ENCODE data around the gene NUDT22. TPM values are rescaled to one million over a fixed set of nuclear protein-coding genes. Genes with fewer than 3 reads are reported as not detected.

NUDT22 gene, protein sequence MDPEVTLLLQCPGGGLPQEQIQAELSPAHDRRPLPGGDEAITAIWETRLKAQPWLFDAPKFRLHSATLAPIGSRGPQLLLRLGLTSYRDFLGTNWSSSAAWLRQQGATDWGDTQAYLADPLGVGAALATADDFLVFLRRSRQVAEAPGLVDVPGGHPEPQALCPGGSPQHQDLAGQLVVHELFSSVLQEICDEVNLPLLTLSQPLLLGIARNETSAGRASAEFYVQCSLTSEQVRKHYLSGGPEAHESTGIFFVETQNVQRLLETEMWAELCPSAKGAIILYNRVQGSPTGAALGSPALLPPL
- 35.7 and 40.8 TPM in 2 replicates for total RNA-seq
- long read RNA-seq, partial matches to known transcripts: 2 of 6 reads
- long read RNA-seq, other reads (novel, unspliced or antisense): 0 of 6 reads

DNA sequence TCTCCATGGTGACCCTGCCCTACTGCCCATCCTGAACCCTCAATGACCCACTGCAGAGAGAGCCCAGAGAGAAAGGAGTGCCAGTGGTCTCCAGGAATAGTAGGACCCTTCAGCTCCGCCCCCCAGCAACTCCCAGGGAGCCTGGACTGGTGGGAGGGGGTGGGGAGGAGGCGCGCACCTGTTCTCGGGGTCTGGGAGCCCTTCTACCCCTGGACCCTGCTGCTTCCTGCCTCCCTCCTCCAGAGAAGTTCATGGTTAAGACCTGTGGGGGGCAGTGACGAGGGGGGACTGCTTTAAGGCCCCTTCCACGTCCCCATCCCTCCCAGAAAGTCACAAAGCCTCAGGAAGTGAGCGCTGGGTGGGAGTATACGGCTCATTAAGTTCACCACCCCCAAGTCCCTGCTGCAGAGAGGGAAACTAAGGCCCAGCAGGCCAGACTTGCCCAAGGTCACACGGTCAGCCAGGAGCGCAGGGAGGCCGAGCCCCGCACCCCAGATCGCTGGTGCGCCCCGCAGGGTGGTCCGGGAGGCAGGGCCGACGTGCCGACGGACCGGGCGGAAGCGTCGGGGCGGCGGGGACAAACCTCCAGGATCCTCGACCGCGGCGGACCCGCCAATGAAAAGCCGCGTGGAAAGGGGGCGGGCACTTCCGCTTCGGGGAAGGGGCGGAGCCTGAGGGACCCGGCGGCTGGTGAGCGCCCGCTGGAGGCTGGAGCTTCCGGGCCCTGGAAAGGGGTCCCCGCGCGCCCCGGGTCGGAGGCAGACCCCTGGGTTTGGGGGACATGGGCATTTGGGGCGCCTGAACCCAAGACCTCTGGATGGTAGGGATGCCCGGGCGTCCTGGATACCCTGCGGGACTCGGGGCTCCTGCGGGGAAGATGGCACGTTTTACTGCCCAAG, at the start of gene NUDT22, which contains the start of gene TRPT1:
TSS of gene NUDT22 (plus strand) at position 667 of the 899 bp plus-strand sequence. CDS start 379 bp downstream, outside the sequence.
TSS of gene TRPT1 (minus strand) at position 579 of the 899 bp plus-strand sequence. CDS start at position 253, 326 bp downstream.
- TF ChIP-seq, protein P1, sequence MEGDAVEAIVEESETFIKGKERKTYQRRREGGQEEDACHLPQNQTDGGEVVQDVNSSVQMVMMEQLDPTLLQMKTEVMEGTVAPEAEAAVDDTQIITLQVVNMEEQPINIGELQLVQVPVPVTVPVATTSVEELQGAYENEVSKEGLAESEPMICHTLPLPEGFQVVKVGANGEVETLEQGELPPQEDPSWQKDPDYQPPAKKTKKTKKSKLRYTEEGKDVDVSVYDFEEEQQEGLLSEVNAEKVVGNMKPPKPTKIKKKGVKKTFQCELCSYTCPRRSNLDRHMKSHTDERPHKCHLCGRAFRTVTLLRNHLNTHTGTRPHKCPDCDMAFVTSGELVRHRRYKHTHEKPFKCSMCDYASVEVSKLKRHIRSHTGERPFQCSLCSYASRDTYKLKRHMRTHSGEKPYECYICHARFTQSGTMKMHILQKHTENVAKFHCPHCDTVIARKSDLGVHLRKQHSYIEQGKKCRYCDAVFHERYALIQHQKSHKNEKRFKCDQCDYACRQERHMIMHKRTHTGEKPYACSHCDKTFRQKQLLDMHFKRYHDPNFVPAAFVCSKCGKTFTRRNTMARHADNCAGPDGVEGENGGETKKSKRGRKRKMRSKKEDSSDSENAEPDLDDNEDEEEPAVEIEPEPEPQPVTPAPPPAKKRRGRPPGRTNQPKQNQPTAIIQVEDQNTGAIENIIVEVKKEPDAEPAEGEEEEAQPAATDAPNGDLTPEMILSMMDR (conservative IDR thresholded peaks at IDR 0.05): peak; percentile 47
- Mint-ChIP-seq H3K4me1 (peaks cover 30% of the 10 kb centered on the region), H3K4me3 (peak within 1 kb of the TSS; percentile 91), H3K9me3 (no peaks in the 10 kb centered on the region), H3K27ac (ENCODE audit: unreplicated experiment) (peak within 1 kb of the TSS; percentile 50), H3K36me3 (ENCODE audit: low read depth) (no peaks in the 10 kb centered on the region), H3K27me3 (ENCODE audit: low read depth) (no peaks in the 10 kb centered on the region)
- peak; percentile 91 for DNase-seq (ENCODE audit: low read depth, low spot score)

DNA sequence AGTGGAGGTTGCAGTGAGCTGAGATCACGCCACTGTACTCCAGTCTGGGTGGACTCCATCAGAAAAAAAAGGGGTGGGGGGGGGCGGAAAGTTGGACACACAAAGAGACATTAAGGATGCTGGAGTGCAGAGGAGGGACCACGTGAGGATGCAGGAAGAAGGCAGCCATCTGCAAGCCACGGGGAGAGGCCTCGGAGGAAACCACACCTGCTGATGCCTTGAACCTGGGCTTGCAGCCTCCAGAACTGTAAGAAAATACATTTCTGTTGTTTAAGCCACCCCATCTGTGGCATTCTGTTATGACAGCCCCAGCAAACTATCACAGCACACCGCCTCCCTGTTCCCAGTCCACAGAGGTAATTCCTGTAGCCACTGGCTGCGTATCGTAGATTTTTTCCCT, 49.3 kb upstream of the NUDT22 start:
- TF ChIP-seq, protein P1 (conservative IDR thresholded peaks at IDR 0.05): no peak
- Mint-ChIP-seq H3K9me3 (peaks cover 2% of the 10 kb centered on the region), H3K36me3 (ENCODE audit: low read depth) (peaks cover 7% of the 10 kb centered on the region), H3K4me1 (peaks cover 23% of the 10 kb centered on the region), H3K27me3 (ENCODE audit: low read depth) (no peaks in the 10 kb centered on the region), H3K4me3 (no peak overlapping the region), H3K27ac (ENCODE audit: unreplicated experiment) (no peak overlapping the region)
- DNase-seq (ENCODE audit: low read depth, low spot score): no peak

DNA sequence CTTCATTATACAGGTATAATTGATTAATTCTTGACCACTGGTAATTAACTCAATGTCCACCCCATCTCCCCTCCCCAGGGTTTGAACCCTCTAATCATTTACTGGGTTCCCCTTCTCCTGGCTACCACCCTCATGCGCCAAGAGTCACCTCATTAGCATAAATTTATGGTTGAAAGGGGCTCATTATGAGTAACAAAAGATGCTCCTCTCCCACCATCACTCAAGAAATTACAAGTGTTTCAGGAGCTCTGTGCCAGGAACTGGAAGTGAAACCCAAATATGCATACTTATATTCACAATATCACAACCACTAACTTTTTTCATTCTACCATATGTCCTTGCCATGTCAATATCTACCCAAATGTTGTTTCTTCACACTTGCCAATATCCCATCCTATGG, 47.9 kb upstream of the NUDT22 start:
- Mint-ChIP-seq H3K4me1 (peaks cover 32% of the 10 kb centered on the region), H3K9me3 (peaks cover 2% of the 10 kb centered on the region), H3K36me3 (ENCODE audit: low read depth) (peaks cover 9% of the 10 kb centered on the region), H3K27me3 (ENCODE audit: low read depth) (no peaks in the 10 kb centered on the region), H3K4me3 (no peak overlapping the region), H3K27ac (ENCODE audit: unreplicated experiment) (no peak overlapping the region)
- TF ChIP-seq, protein P1 (conservative IDR thresholded peaks at IDR 0.05): no peak
- no peak for DNase-seq (ENCODE audit: low read depth, low spot score)

DNA sequence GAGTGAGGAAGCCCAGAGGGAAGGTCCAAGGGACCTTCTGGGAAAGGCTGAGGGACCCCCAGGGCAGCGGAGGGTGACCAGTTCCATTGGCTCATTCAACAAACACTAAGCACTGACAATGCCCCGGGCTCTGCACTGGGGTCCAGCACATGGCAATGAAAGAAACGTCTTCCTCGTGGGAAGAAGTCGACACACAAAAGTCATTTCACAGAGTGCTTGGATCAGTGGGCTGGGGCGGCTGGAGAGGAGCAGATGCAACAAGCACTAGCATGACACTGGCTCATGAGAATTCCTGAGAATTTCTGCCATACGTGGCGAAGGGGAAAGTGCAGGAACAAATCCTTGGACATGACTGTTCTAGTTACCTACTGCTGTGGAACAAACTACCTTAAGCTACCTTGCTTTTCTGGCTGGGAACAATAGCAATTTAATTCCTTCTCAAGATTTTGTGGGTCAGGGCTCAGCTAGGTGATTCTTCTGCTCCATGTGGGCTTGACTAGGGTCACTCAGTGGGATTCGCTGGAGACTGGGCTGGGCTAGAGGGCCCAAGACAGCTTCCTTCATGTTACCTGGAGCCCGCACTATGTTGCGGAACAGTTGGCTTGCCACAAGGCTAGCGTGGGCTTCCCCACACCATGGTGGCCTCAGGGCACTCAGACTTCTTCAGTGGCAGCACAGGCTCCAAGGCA, 47.0 kb upstream of the NUDT22 start:
- DNase-seq (ENCODE audit: low read depth, low spot score): no peak
- no peaks in the 10 kb centered on the region for H3K27me3 Mint-ChIP-seq (ENCODE audit: low read depth)
- H3K36me3 Mint-ChIP-seq (ENCODE audit: low read depth): peaks cover 4% of the 10 kb centered on the region
- H3K4me1 Mint-ChIP-seq: peaks cover 39% of the 10 kb centered on the region
- TF ChIP-seq, protein P1 (conservative IDR thresholded peaks at IDR 0.05): no peak
- H3K4me3 Mint-ChIP-seq: no peak overlapping the region
- H3K27ac Mint-ChIP-seq (ENCODE audit: unreplicated experiment): no peak overlapping the region
- H3K9me3 Mint-ChIP-seq: peaks cover 2% of the 10 kb centered on the region

DNA sequence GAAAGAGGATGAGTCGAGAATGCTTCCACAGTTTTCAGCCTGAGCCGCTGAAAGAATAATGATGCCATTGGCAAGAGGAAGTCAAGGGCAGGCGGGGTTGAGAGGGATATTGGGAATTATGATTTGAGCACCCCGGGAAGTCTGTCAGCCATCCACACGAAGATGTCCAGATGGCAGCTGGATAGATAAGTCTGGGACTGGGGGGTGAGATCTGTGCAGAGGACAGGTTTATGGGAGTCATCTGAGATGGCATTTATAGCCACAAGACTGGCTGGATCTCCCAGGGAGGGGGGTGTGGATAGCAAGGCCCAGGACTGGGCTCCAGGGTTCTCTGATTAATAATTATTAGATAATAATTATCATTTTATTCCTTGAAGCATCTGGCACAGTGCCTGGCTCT, 45.2 kb upstream of the NUDT22 start:
- peaks cover 4% of the 10 kb centered on the region for H3K36me3 Mint-ChIP-seq (ENCODE audit: low read depth)
- peaks cover 48% of the 10 kb centered on the region for H3K4me1 Mint-ChIP-seq
- H3K27ac Mint-ChIP-seq (ENCODE audit: unreplicated experiment): peak overlapping the region; percentile 35
- H3K27me3 Mint-ChIP-seq (ENCODE audit: low read depth): no peaks in the 10 kb centered on the region
- peak overlapping the region; percentile 65 for H3K4me3 Mint-ChIP-seq
- TF ChIP-seq, protein P1 (conservative IDR thresholded peaks at IDR 0.05): no peak
- no peak for DNase-seq (ENCODE audit: low read depth, low spot score)
- H3K9me3 Mint-ChIP-seq: no peaks in the 10 kb centered on the region

All from neural crest cell (in vitro differentiated cells).